GM23248 (cell line): ENCODE measurements around the gene C6orf141. TPM values are rescaled to one million over a fixed set of nuclear protein-coding genes. Genes with fewer than 3 reads are reported as not detected.

ENCODE experiments used
- DNase-seq: peaks from one replicate; pipeline ENCODE4 v3.0.0-alpha.2; 2015
- H2AFZ ChIP-seq: fragments of 200-600 bp; sonication (generic); 2 replicates; pipeline ENCODE4 v1.6.1; 2016; ENCODE audit warnings: antibody characterized with exemption
- H3F3A ChIP-seq: fragments of 200-600 bp; sonication (generic); 2 replicates; pipeline ENCODE4 v1.6.1; 2016; ENCODE audit warnings: mild to moderate bottlenecking, antibody characterized with exemption, mixed run types; ENCODE audit not compliant: insufficient read depth
- H3K27ac ChIP-seq: fragments of 200-600 bp; sonication (generic); 2 replicates; pipeline ENCODE4 v1.5.1; 2016; ENCODE audit warnings: mild to moderate bottlenecking
- H3K27me3 ChIP-seq: fragments of 200-600 bp; sonication (generic); replicated peaks from 2 replicates; pipeline ENCODE4 v1.6.1; 2016; ENCODE audit warnings: mild to moderate bottlenecking; ENCODE audit not compliant: insufficient read depth
- H3K36me3 ChIP-seq: fragments of 200-600 bp; sonication (generic); 2 replicates; pipeline ENCODE4 v1.6.1; 2016; ENCODE audit warnings: low read depth, mild to moderate bottlenecking
- H3K4me1 ChIP-seq: fragments of 200-600 bp; sonication (generic); 2 replicates; pipeline ENCODE4 v1.6.1; 2016; ENCODE audit warnings: mild to moderate bottlenecking; ENCODE audit not compliant: insufficient read depth
- H3K4me2 ChIP-seq: fragments of 200-600 bp; sonication (generic); one replicate; pipeline ENCODE4 v1.6.1; 2016; ENCODE audit warnings: mild to moderate bottlenecking; ENCODE audit not compliant: unreplicated experiment
- H3K4me3 ChIP-seq: fragments of 200-600 bp; sonication (generic); 2 replicates; pipeline ENCODE4 v1.5.1; 2016; ENCODE audit warnings: mild to moderate bottlenecking
- H3K79me2 ChIP-seq: fragments of 200-600 bp; sonication (generic); 2 replicates; pipeline ENCODE4 v1.6.1; 2016; ENCODE audit warnings: mild to moderate bottlenecking; ENCODE audit not compliant: insufficient read depth
- H3K9ac ChIP-seq: fragments of 200-600 bp; sonication (generic); 2 replicates; pipeline ENCODE4 v1.6.1; 2016; ENCODE audit warnings: mild to moderate bottlenecking
- H3K9me2 ChIP-seq: fragments of 200-600 bp; sonication (generic); 2 replicates; pipeline ENCODE4 v1.6.1; 2016; ENCODE audit warnings: mixed run types, mild to moderate bottlenecking, moderate library complexity; ENCODE audit not compliant: insufficient read depth
- H3K9me3 ChIP-seq: fragments of 200-600 bp; sonication (generic); one replicate; pipeline ENCODE4 v1.6.1; 2017; ENCODE audit warnings: low read depth
- H4K20me1 ChIP-seq: fragments of 200-600 bp; sonication (generic); 2 replicates; pipeline ENCODE4 v1.6.0; 2016; ENCODE audit not compliant: insufficient read depth
- EZH2 ChIP-seq: fragments of 200-600 bp; sonication (generic); IDR thresholded peaks from 2 replicates; pipeline ENCODE4 v1.6.1; 2018; ENCODE audit warnings: antibody characterized with exemption, mild to moderate bottlenecking; ENCODE audit not compliant: insufficient read depth, poor library complexity, severe bottlenecking
- EZH2phosphoT487 ChIP-seq: fragments of 200-600 bp; sonication (generic); IDR thresholded peaks from 2 replicates; pipeline ENCODE4 v1.6.1; 2018; ENCODE audit warnings: antibody characterized with exemption, moderate library complexity, mild to moderate bottlenecking, low read depth; ENCODE audit not compliant: insufficient read depth
- WGBS, 2 experiments: methylation state at CpG; one replicate each; pipeline ENCODE4 v1.1.6; 2015 to 2017; ENCODE audit warnings: low lambda C conversion rate in 2 of 2, low coverage in 1 of 2; ENCODE audit errors: missing lambda C conversion rate in 2 of 2; 5-methylcytosine and 5-hydroxymethylcytosine counted together
- in situ Hi-C: fragments of 300-500 bp; cut with MboI; formaldehyde crosslinking; loops from 2 replicates; pipeline ENCODE4 v1.15.0; 2020
- polyA plus RNA-seq: library from polyadenylated mRNA; unstranded; fragments of >200 nt; fragmentation: Nextera tagmentation; extraction: Ambion mirVana; gene quantifications from 2 replicates; pipeline ENCODE4 v1.2.1, GENCODE V29; 2016
- total RNA-seq: library from RNA; depleted of rRNA; stranded (reverse); fragments of >200 nt; shearing (Covaris generic); gene quantifications from 2 replicates; pipeline ENCODE4 v1.2.3, GENCODE V29; 2014

The C6orf141 gene
- total and polyA plus RNA-seq, 2 experiments from 2014 or later, result not detected

GRCh38 chr6:49558238-49558637, 7.8 kb downstream of the C6orf141 start:
- Histone ChIP-seq H3K9ac (no peak overlapping the region), H2AFZ (no peak overlapping the region), H3K9me3 (no peaks in the 10 kb centered on the region), H3K4me2 (no peak overlapping the region), H4K20me1 (no peaks in the 10 kb centered on the region), H3K4me1 (peaks cover 13% of the 10 kb centered on the region), H3F3A (peaks cover 9% of the 10 kb centered on the region; the same call in 1 of the 2 replicates), H3K36me3 (no peaks in the 10 kb centered on the region), H3K27ac (no peak overlapping the region), H3K9me2 (no peaks in the 10 kb centered on the region), H3K27me3 (0 out of 2 replicates have a peak, but pooled peaks cover 15% of the 10 kb centered on the region), H3K4me3 (no peak overlapping the region), H3K79me2 (no peaks in the 10 kb centered on the region)
- in situ Hi-C loops, result no loop called here
- no peak for TF ChIP-seq EZH2
- TF ChIP-seq EZH2phosphoT487, result no peak
- no peak for DNase-seq

GRCh38 chr6:49563006-49563886, 12.8 kb downstream of the C6orf141 start:
- no peak for DNase-seq
- in situ Hi-C loops, result no loop called here
- no peaks in the 10 kb centered on the region for H3F3A ChIP-seq

GRCh38 chr6:49564552-49564951, 14.1 kb downstream of the C6orf141 start:
- in situ Hi-C loops, result no loop called here

More at GRCh38 chr6:49563006-49563886, 12.8 kb downstream of the C6orf141 start:
- no peaks in the 10 kb centered on the region for H3K9me2 ChIP-seq
- no peaks in the 10 kb centered on the region for H3K36me3 ChIP-seq
- no peaks in the 10 kb centered on the region for H3K9me3 ChIP-seq
- no peak overlapping the region for H3K27ac ChIP-seq
- H3K27me3 ChIP-seq, result peaks cover 18% of the 10 kb centered on the region; the same call in 1 of the 2 replicates
- H2AFZ ChIP-seq, result no peak overlapping the region
- H4K20me1 ChIP-seq, result no peaks in the 10 kb centered on the region
- 39 to 49% methylated on average over 5 of the region's 5 CpGs for WGBS, 2 experiments
- H3K4me2 ChIP-seq, result no peak overlapping the region
- no peaks in the 10 kb centered on the region for H3K4me1 ChIP-seq
- no peak overlapping the region for H3K4me3 ChIP-seq
- H3K79me2 ChIP-seq, result no peaks in the 10 kb centered on the region
- no peak overlapping the region for H3K9ac ChIP-seq
- TF ChIP-seq EZH2phosphoT487 (no peak), EZH2 (no peak)

GRCh38 chr6:49565261-49565660, 14.8 kb downstream of the C6orf141 start:
- no peaks in the 10 kb centered on the region for H3K9me3 ChIP-seq
- H3K27me3 ChIP-seq, result peaks cover 25% of the 10 kb centered on the region
- 40 to 49% methylated on average over 2 of the region's 2 CpGs for WGBS, 2 experiments
- in situ Hi-C loops, result no loop called here
- no peak for DNase-seq
- no peaks in the 10 kb centered on the region for H3K79me2 ChIP-seq
- H4K20me1 ChIP-seq, result no peaks in the 10 kb centered on the region
- H3K9me2 ChIP-seq, result no peaks in the 10 kb centered on the region
- TF ChIP-seq EZH2phosphoT487 (no peak), EZH2 (no peak)
- H3K36me3 ChIP-seq, result no peaks in the 10 kb centered on the region
- no peak overlapping the region for H3K27ac ChIP-seq
- no peak overlapping the region for H3K4me3 ChIP-seq
- no peaks in the 10 kb centered on the region for H3F3A ChIP-seq
- H3K4me2 ChIP-seq, result no peak overlapping the region
- H3K9ac ChIP-seq, result no peak overlapping the region
- H2AFZ ChIP-seq, result no peak overlapping the region
- no peaks in the 10 kb centered on the region for H3K4me1 ChIP-seq

More at GRCh38 chr6:49564552-49564951, 14.1 kb downstream of the C6orf141 start:
- no peak for DNase-seq
- Histone ChIP-seq H2AFZ (no peak overlapping the region), H3K36me3 (no peaks in the 10 kb centered on the region), H3K4me1 (no peaks in the 10 kb centered on the region), H3F3A (no peaks in the 10 kb centered on the region), H3K4me3 (no peak overlapping the region), H4K20me1 (no peaks in the 10 kb centered on the region), H3K4me2 (no peak overlapping the region), H3K9me2 (no peaks in the 10 kb centered on the region), H3K27me3 (peaks cover 19% of the 10 kb centered on the region), H3K79me2 (no peaks in the 10 kb centered on the region), H3K27ac (no peak overlapping the region), H3K9ac (no peak overlapping the region), H3K9me3 (no peaks in the 10 kb centered on the region)
- 50 to 72% methylated on average over 1 of the region's 1 CpG for WGBS, 2 experiments
- TF ChIP-seq EZH2phosphoT487, result no peak
- TF ChIP-seq EZH2, result no peak
